ENCODE data around the gene WDR76. TPM values are rescaled to one million over a fixed set of nuclear protein-coding genes. Genes with fewer than 3 reads are reported as not detected.
A peak's percentile ranks its signal among the peaks of the same experiment; 100 is the strongest.

The WDR76 gene
- total RNA-seq, 1 donor from 2014 or later, result 16.7 TPM

GRCh38 chr15:43873651-43874050 lies 46.8 kb downstream of the WDR76 start:
- DNase-seq (ENCODE audit: low spot score in 2 of 2), result no peak
- no peak for FAIRE-seq

DNA sequence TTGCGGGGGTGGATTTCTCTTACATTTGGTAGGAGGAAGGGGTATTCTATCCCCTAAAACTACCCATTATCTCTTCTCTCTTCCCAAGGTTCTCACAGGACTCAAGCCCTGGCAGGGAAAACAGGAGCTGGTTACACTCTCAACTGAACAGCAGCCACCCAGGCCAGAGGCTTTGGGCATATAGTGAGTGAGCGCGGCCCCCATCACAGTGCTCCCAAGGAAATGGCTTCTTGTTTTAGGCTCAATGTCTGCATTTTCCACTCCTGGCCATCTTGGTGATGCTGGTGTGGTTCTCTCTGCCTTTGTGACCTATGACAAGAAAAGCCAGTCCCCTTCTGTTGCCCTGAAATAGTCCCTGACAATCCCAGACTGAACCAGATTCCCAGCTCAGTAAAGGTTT lies 50.1 kb downstream of the WDR76 start:
- DNase-seq (ENCODE audit: low spot score in 2 of 2) (no peak), FAIRE-seq (no peak)

DNA sequence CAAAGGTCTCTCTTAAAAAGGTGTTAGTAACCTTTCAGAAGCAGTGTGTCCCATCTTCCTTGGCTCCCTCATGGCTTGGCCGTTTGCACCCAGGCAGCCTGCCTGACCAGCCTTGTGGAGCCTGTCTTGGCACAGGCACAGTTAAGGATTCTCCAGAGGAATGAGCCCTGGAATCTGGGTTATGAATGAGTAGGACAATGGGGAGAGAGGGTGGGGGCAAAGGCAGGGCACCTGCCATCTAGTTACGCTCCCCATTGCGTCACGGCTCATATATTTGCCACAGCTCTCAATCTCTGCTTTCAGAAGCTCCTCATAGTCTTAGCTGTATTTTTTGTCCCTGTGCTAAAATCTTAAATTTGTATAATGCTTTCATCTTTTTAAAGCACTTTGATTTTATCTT lies 50.6 kb downstream of the WDR76 start:
- FAIRE-seq, result no peak
- DNase-seq (ENCODE audit: low spot score in 2 of 2), result no peak

DNA sequence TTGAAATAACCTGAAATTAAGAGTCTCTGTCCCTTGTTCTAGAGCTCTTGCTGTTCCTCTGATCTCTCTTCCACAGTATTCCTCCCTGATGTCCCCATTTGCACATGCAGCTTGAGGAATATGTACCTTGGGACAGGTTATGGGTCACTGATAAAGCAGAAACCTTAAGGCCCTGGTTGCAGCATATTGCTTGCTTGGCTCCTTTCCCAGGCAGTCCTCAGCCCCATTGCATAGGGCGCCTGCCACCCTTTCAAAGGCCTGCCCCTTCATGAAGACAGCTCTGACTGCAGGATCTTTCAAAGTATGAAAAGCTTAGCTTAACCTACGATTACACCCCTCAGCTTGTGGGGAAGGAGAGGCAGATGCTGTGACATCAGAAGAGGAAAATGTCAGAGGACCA lies 51.6 kb downstream of the WDR76 start:
- FAIRE-seq (no peak), DNase-seq (ENCODE audit: low spot score in 2 of 2) (no peak)

GRCh38 chr15:43879386-43880355 lies 52.9 kb downstream of the WDR76 start:
- DNase-seq (ENCODE audit: low spot score in 2 of 2) (no peak), FAIRE-seq (no peak)

DNA sequence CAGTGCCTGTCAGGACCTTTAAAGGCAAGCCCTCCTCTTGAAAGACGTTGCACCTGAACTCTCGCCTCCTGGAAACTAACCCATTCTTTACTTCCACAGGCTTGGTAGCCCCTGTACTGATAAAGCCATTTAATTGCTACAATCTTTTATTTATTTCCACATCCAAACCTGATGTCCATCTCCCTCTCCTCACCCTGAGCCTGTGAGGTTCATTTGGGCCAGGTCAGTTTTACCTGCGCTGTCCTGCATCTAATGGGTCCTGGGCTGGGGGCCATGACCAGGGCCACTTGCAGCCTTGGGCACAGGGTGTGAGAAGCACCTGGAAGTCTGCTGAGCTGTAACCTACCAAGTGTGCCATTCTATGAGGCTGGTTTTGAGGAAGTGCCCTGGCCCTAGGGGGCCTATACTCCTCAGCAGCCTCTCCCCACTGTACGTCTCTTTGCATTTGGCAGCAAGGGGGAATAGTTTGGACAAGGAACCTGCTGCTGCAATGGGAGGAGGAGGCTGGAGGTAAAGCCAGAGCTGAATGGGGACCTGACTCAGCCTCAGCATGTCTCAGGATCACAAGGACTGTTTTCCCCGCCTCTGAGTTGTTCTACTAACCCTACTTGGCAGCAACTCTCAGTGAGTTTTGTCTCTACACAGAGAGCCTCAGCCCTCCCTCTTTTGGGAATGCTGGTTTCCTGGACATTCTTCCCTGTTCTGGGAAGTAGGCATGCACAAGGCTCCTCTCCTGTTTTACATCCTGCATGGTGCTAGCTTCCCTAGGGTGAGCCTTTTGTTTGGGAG lies 53.8 kb downstream of the WDR76 start:
- DNase-seq (ENCODE audit: low spot score in 2 of 2) (no peak), FAIRE-seq (no peak)

- FAIRE-seq, result no peak
- DNase-seq (ENCODE audit: low spot score in 2 of 2), result no peak
Measured at GRCh38 chr15:43881245-43881644, 54.4 kb downstream of the WDR76 start.

DNA sequence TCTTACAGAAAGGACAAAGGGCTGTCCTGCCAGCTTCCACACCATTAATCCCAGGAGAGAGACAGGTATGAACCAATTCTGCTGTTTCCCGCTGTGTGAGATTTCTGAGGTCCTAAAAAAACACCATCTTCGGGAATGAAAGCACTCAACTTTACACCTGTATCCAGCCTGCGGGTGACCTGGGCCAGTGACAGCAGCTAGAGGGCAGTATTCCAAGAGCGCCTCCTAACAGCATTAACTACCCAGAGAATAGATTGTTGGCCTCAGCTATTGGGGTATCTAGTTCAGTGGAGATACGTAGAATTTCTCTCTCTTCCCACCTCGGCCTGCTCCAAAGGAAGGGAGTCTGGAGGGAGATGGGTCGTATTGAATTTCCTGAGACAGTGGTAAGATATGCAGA lies 55.1 kb downstream of the WDR76 start:
- FAIRE-seq, result no peak
- no peak for DNase-seq (ENCODE audit: low spot score in 2 of 2)

DNA sequence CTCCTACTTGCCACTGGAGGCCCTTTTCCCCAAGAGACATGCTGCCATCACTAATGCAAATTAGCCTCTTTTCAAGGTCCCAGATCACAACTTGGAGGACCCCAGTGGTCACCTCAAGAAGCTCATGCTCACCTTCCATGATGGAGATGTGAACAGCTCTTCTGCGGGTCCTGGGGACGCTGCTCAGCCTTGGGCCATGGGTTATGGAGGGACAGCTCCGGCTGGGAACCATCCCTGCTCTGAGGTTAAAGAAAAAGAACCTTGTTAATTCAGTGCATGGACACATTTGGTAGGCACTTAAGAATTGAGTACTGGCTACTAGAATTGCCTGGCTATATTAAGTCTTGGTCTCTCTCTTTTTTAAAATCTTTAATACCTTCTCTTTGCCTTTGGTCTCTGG lies 56.8 kb downstream of the WDR76 start:
- no peak for DNase-seq (ENCODE audit: low spot score in 2 of 2)
- no peak for FAIRE-seq

GRCh38 chr15:43886558-43886957 lies 59.8 kb downstream of the WDR76 start:
- FAIRE-seq, result no peak
- DNase-seq (ENCODE audit: low spot score in 2 of 2), result no peak

DNA sequence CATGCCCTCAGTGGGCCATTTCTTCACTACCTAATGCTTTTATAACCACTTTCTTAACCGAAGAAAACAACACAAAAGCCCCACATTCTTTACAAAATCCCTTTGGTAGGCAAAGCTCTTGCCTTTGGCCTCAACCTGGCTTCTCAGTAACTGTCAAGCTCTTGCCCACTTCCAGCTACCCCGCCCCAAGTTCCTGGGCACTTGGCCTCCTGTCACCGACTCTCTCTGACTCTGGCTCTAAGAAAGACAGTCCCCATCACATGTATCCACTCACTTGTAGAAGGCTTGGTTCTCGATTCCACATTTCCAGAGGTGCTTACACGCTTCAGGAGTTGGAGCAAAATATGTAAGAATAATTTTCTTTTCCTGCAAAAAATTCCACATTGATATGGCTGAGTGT lies 61.1 kb downstream of the WDR76 start:
- no peak for FAIRE-seq
- DNase-seq (ENCODE audit: low spot score in 2 of 2), result no peak

DNA sequence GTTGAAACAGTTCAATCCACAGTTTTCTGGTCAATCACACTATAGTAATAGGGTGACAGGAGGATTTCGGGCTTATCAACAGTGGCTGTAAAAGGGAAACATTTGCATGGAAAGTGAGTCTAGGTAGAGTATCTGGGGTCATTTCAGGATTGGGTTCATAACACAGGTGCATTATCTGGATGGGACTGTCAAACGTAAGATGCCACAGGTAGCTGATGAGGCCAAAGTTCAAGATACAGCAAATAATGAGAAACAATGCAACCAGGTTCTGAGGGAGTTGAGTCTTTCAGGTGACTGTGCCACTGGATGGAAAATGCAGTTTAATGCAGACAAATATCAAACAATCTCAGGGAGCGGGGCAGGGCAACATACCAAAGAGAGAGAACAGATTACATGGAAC lies 62.2 kb downstream of the WDR76 start:
- FAIRE-seq, result no peak
- no peak for DNase-seq (ENCODE audit: low spot score in 2 of 2)

GRCh38 chr15:43893956-43894355 lies 67.2 kb downstream of the WDR76 start:
- no peak for DNase-seq (ENCODE audit: low spot score in 2 of 2)
- no peak for FAIRE-seq

DNA sequence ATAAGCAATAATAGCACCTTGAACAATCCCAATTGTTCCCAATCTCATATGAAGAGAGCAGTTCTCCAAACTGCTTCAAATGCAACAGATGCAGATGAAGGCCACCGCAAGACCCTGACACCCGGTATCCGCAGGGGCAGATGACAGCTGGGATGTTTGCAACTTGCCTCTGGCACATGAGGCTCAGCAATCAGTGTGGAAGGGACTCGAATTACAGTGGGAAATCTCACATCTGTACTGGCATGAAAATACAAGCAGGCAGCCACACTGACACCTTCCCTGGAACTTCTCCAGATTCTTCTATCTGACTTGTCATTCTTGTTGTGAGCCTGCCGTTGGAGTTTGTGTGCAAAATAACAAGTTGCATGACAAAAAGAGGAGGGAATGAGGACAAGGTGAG lies 68.8 kb downstream of the WDR76 start:
- DNase-seq (ENCODE audit: low spot score in 2 of 2), result no peak
- FAIRE-seq, result no peak

- FAIRE-seq, result no peak
- no peak for DNase-seq (ENCODE audit: low spot score in 2 of 2)
Measured at GRCh38 chr15:43896543-43896942, 69.7 kb downstream of the WDR76 start.

GRCh38 chr15:43898891-43899290 lies 72.1 kb downstream of the WDR76 start:
- FAIRE-seq (no peak), DNase-seq (ENCODE audit: low spot score in 2 of 2) (no peak)

DNA sequence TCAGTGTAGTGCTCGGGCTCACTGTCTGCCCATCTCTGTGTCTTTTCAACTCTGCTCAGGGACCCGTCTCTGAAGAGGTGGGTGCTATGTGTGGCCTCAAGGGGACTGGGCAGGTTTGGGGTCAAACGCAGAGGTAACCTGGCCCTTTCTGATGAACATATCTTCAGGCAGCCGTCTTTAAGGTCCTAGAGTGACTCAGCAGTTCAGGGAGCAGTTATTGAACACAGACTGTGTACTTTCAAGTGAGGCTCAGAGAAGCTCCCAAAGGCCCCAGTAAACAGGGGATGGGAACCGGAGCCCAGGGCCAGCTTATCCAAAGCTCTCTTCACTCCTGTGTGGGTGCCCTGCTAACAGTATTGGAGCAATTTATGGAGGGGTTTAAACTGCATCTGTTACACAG lies 73.1 kb downstream of the WDR76 start:
- DNase-seq (ENCODE audit: low spot score in 2 of 2) (no peak), FAIRE-seq (no peak)

- DNase-seq (ENCODE audit: low spot score in 2 of 2) (no peak), FAIRE-seq (no peak)
Measured at GRCh38 chr15:43900996-43901395, 74.2 kb downstream of the WDR76 start.

GRCh38 chr15:43901495-43901894 lies 74.7 kb downstream of the WDR76 start:
- DNase-seq (ENCODE audit: low spot score in 2 of 2), result no peak
- no peak for FAIRE-seq

DNA sequence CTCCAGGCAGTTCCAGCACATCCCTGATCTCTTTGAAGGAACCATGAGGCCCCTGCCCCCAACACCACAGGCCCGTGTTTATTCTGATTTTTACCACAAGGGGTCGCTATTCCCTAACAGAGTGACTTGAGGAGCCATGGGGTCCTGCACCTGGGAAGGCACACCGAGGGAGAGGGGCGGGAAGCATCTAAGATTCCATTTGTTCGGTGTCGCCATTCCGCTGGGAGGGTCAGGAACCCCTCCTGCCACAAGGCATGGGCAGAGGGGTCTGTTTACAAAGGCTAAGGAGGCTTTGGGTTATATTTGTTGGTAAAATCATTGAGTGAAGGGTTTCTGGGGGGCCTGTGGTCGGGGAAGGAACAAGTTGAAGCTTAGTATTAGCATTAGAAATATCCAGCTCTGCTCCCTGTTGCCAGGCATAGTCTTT lies 77.1 kb downstream of the WDR76 start:
- DNase-seq (ENCODE audit: low spot score in 2 of 2) (peak; percentile 17 to 51), FAIRE-seq (no peak)

- no peak for FAIRE-seq
- no peak for DNase-seq (ENCODE audit: low spot score in 2 of 2)
Measured at GRCh38 chr15:43905755-43906154, 79.0 kb downstream of the WDR76 start.

Data from frontal cortex (tissue), 4 donors.